IMR-90 (cell line): ENCODE measurements around the gene CDH23. TPM values are rescaled to one million over a fixed set of nuclear protein-coding genes. Genes with fewer than 3 reads are reported as not detected.

Source experiments
- ATAC-seq: fragments of 200-7000 bp; cut with Tn5 transposase; 2 replicates; pipeline ENCODE4 v1.9.1; 2020; ENCODE audit warnings: low read depth, mild to moderate bottlenecking, moderate library complexity
- BruUV-seq: library from RNA; stranded (reverse); fragments of 400-500 nt; replicated peaks from 2 replicates; lab custom pipeline; 2021; lab: Mats Ljungman, UMichigan
- CTCF ChIA-PET: fragments of 300-600 bp; formaldehyde crosslinking; extraction: SDS; loops from one replicate; lab custom pipeline; 2021; ENCODE audit warnings: antibody characterized with exemption; lab: Yijun Ruan, JAX
- POLR2A ChIA-PET: fragments of 300-600 bp; sonication (Branson Sonifier 250); formaldehyde crosslinking; loops from one replicate; lab custom pipeline; 2022; ENCODE audit warnings: antibody characterized with exemption; ENCODE audit not compliant: unreplicated experiment; lab: Charles Lee
- DNase-seq: peaks from one replicate; pipeline ENCODE4 v3.0.0; 2013
- H2AFZ ChIP-seq: replicated peaks from 2 replicates; pipeline ENCODE3; 2013; ENCODE audit warnings: low read length, mild to moderate bottlenecking; ENCODE audit not compliant: poor library complexity
- H2AK5ac ChIP-seq: 2 replicates; pipeline ENCODE4 v1.6.1; 2013; ENCODE audit warnings: low read depth, low read length, inconsistent platforms
- H2AK9ac ChIP-seq: replicated peaks from 2 replicates; pipeline ENCODE3; 2013; ENCODE audit warnings: mild to moderate bottlenecking, low read depth, low read length, moderate library complexity; ENCODE audit not compliant: poor library complexity
- H2BK120ac ChIP-seq: 2 replicates; pipeline ENCODE4 v1.6.1; 2013; ENCODE audit warnings: low read depth, low read length, inconsistent platforms
- H2BK15ac ChIP-seq: 3 replicates; pipeline ENCODE4 v1.6.1; 2013; ENCODE audit warnings: low read depth, low read length, inconsistent platforms
- H2BK20ac ChIP-seq: 2 replicates; pipeline ENCODE4 v1.6.1; 2013; ENCODE audit warnings: low read depth, mild to moderate bottlenecking, inconsistent platforms, low read length, moderate library complexity
- H2BK5ac ChIP-seq: 2 replicates; pipeline ENCODE4 v1.6.1; 2013; ENCODE audit warnings: mild to moderate bottlenecking, low read depth, low read length, inconsistent platforms; ENCODE audit not compliant: poor library complexity, severe bottlenecking
- H3K14ac ChIP-seq: replicated peaks from 2 replicates; pipeline ENCODE4 v1.6.1; 2013; ENCODE audit warnings: low read depth, low read length, inconsistent platforms
- H3K18ac ChIP-seq: 2 replicates; pipeline ENCODE4 v1.6.1; 2013; ENCODE audit warnings: low read depth, low read length, control low read depth
- H3K23ac ChIP-seq: 2 replicates; pipeline ENCODE4 v1.6.1; 2013; ENCODE audit warnings: low read depth, low read length, inconsistent platforms
- H3K27ac ChIP-seq: 2 replicates; pipeline ENCODE4 v1.5.1; 2013; ENCODE audit warnings: mild to moderate bottlenecking, control low read depth, low read length; ENCODE audit not compliant: insufficient read depth
- H3K27me3 ChIP-seq: 2 replicates; pipeline ENCODE4 v1.6.1; 2013; ENCODE audit warnings: low read length; ENCODE audit not compliant: control insufficient read depth, insufficient read depth
- H3K36me3 ChIP-seq: 2 replicates; pipeline ENCODE4 v1.6.1; 2013; ENCODE audit warnings: low read length, mixed read lengths; ENCODE audit not compliant: control insufficient read depth, insufficient read depth
- H3K4ac ChIP-seq: 2 replicates; pipeline ENCODE4 v1.6.1; 2013; ENCODE audit warnings: low read depth, low read length, inconsistent platforms
- H3K4me1 ChIP-seq: 2 replicates; pipeline ENCODE4 v1.6.1; 2013; ENCODE audit warnings: low read length, mixed read lengths; ENCODE audit not compliant: control insufficient read depth, insufficient read depth
- H3K4me2 ChIP-seq: 2 replicates; pipeline ENCODE4 v1.6.1; 2013; ENCODE audit warnings: low read depth, mild to moderate bottlenecking, control low read depth, low read length, moderate library complexity
- H3K4me3 ChIP-seq: 2 replicates; pipeline ENCODE4 v1.5.1; 2013; ENCODE audit warnings: low read depth, mild to moderate bottlenecking, control low read depth, low read length, moderate library complexity; ENCODE audit not compliant: insufficient read depth
- H3K56ac ChIP-seq: 2 replicates; pipeline ENCODE4 v1.6.1; 2013; ENCODE audit warnings: low read length, inconsistent platforms; ENCODE audit not compliant: insufficient read depth; ENCODE audit errors: extremely low read depth
- H3K79me1 ChIP-seq, 2 experiments: 2 replicates each; pipeline ENCODE4 v1.6.1; 2013; ENCODE audit warnings: low read length in 2 of 2, inconsistent platforms in 1 of 2, low read depth in 1 of 2
- H3K9ac ChIP-seq: 2 replicates; pipeline ENCODE4 v1.6.1; 2013; ENCODE audit warnings: low read depth, low read length, control low read depth
- H3K9me1 ChIP-seq: 2 replicates; pipeline ENCODE4 v1.6.1; 2013; ENCODE audit warnings: low read length, inconsistent platforms; ENCODE audit not compliant: insufficient read depth
- H3K9me3 ChIP-seq: 2 replicates; pipeline ENCODE4 v1.6.1; 2013; ENCODE audit warnings: low read length; ENCODE audit not compliant: control insufficient read depth, insufficient read depth
- H4K20me1 ChIP-seq: 2 replicates; pipeline ENCODE4 v1.6.1; 2013; ENCODE audit warnings: low read length, inconsistent platforms; ENCODE audit not compliant: insufficient read depth
- H4K5ac ChIP-seq: 2 replicates; pipeline ENCODE4 v1.6.1; 2013; ENCODE audit warnings: mild to moderate bottlenecking, low read depth, low read length, control low read depth
- H4K8ac ChIP-seq, 2 experiments: 2 replicates each; pipeline ENCODE4 v1.6.1; 2013; ENCODE audit warnings: low read depth in 2 of 2, low read length in 2 of 2, control low read depth in 1 of 2, inconsistent platforms in 1 of 2
- H4K91ac ChIP-seq: 2 replicates; pipeline ENCODE4 v1.6.1; 2013; ENCODE audit warnings: low read depth, low read length, inconsistent platforms; ENCODE audit not compliant: insufficient read depth
- BHLHE40 ChIP-seq: fragments of 150-350 bp; IDR thresholded peaks from 2 replicates; pipeline ENCODE4 v1.6.1; 2016; ENCODE audit warnings: mild to moderate bottlenecking, low read depth, low read length
- CEBPB ChIP-seq: IDR thresholded peaks from 2 replicates; pipeline ENCODE4 v1.6.1; 2012; ENCODE audit warnings: low read depth, low read length, improper control_type of control experiment
- CHD1 ChIP-seq: IDR thresholded peaks from 2 replicates; pipeline ENCODE4 v1.6.1; 2012; ENCODE audit warnings: low read depth, low read length, improper control_type of control experiment
- CTCF ChIP-seq: conservative IDR thresholded peaks from 2 replicates; pipeline ENCODE4 v1.5.1; 2012; ENCODE audit warnings: mild to moderate bottlenecking, low read depth, low read length, improper control_type of control experiment
- ELK1 ChIP-seq: fragments of 150-350 bp; IDR thresholded peaks from 2 replicates; pipeline ENCODE4 v1.6.1; 2016; ENCODE audit warnings: low read depth, mild to moderate bottlenecking, low read length, moderate library complexity, borderline replicate concordance
- FOS ChIP-seq: fragments of 150-350 bp; IDR thresholded peaks from 2 replicates; pipeline ENCODE4 v1.6.1; 2016; ENCODE audit warnings: low read depth, low read length
- MAFK ChIP-seq: IDR thresholded peaks from 2 replicates; pipeline ENCODE4 v1.6.1; 2012; ENCODE audit warnings: low read depth, low read length, improper control_type of control experiment
- MAZ ChIP-seq: IDR thresholded peaks from 2 replicates; pipeline ENCODE4 v1.6.1; 2012; ENCODE audit warnings: low read depth, mild to moderate bottlenecking, low read length, improper control_type of control experiment, moderate library complexity, borderline replicate concordance
- MXI1 ChIP-seq: IDR thresholded peaks from 2 replicates; pipeline ENCODE4 v1.6.1; 2012; ENCODE audit warnings: low read depth, mild to moderate bottlenecking, low read length, moderate library complexity, borderline replicate concordance
- NFE2L2 ChIP-seq: fragments of 150-350 bp; IDR thresholded peaks from 2 replicates; pipeline ENCODE4 v1.6.1; 2016; ENCODE audit warnings: low read depth, mild to moderate bottlenecking, low read length
- POLR2A ChIP-seq: IDR thresholded peaks from 2 replicates; pipeline ENCODE4 v1.6.1; 2012; ENCODE audit warnings: mild to moderate bottlenecking, low read depth, low read length
- RAD21 ChIP-seq: IDR thresholded peaks from 2 replicates; pipeline ENCODE4 v1.6.1; 2012; ENCODE audit warnings: low read length, improper control_type of control experiment
- RCOR1 ChIP-seq: IDR thresholded peaks from 2 replicates; pipeline ENCODE4 v1.6.1; 2012; ENCODE audit warnings: mild to moderate bottlenecking, low read length, improper control_type of control experiment; ENCODE audit not compliant: insufficient replicate concordance
- RFX5 ChIP-seq: IDR thresholded peaks from 2 replicates; pipeline ENCODE4 v1.8.0; 2012; ENCODE audit warnings: low read depth, mild to moderate bottlenecking, low read length, moderate library complexity
- SMC3 ChIP-seq: fragments of 150-350 bp; IDR thresholded peaks from 2 replicates; pipeline ENCODE4 v1.6.1; 2016; ENCODE audit warnings: low read depth, mild to moderate bottlenecking, antibody characterized with exemption, low read length, moderate library complexity
- USF2 ChIP-seq: fragments of 150-350 bp; IDR thresholded peaks from 2 replicates; pipeline ENCODE4 v1.6.1; 2017; ENCODE audit warnings: mild to moderate bottlenecking, antibody characterized with exemption, low read length, low read depth
- WGBS, 2 experiments: methylation state at CpG; one replicate each; pipeline versions ENCODE4 v1.1.5 to v1.1.7; 2013; ENCODE audit warnings: missing lambda C conversion rate in 2 of 2; ENCODE audit not compliant: insufficient read length in 1 of 2; ENCODE audit errors: extremely low coverage in 2 of 2; 5-methylcytosine and 5-hydroxymethylcytosine counted together
- dilution Hi-C: fragments of 300-500 bp; cut with HindIII; formaldehyde crosslinking; loops from one replicate; pipeline ENCODE4 v1.14.3; 2018; ENCODE audit warnings: low sequenced_read_pairs; ENCODE audit not compliant: unreplicated experiment
- in situ Hi-C: fragments of 300-500 bp; cut with MboI; formaldehyde crosslinking; loops from 3 replicates; pipeline ENCODE4 v1.14.3; 2019; ENCODE audit warnings: low sequenced_read_pairs, inconsistent platforms, mixed read lengths
- intact Hi-C: fragments of 100-400 bp; cut with micrococcal nuclease; formaldehyde crosslinking; loops from 2 replicates; pipeline ENCODE4 v1.10.0; 2022
- polyA plus RNA-seq, 3 experiments: library from polyadenylated mRNA; depleted of rRNA; stranded (reverse); fragments of >200 nt; gene quantifications; 2 replicates each; pipeline ENCODE4 v1.2.3, GENCODE V29; 2012; ENCODE audit warnings: low replicate concordance in 1 of 3
- total RNA-seq: library from RNA; depleted of rRNA; stranded (reverse); fragments of >200 nt; gene quantifications from 2 replicates; pipeline ENCODE4 v1.2.3, GENCODE V29; 2012

The CDH23 gene
- total and polyA plus RNA-seq, 2 of the 4 experiments (the other 2 are of a cell fraction): under 0.01 to 0.03 TPM

GRCh38 chr10:71398976-71399375 is 2.3 kb downstream of the CDH23 start:
- no peak overlapping the region for H2AK5ac ChIP-seq
- H4K8ac ChIP-seq: no peak overlapping the region
- no peak overlapping the region for H2BK15ac ChIP-seq
- H3K27me3 ChIP-seq: peaks cover 65% of the 10 kb centered on the region
- in situ Hi-C loops: no loop called here
- peak overlapping the region; percentile 70 for H2AK9ac ChIP-seq
- no peaks in the 10 kb centered on the region for H3K9me1 ChIP-seq
- no peak overlapping the region for H3K14ac ChIP-seq
- no peaks in the 10 kb centered on the region for H3K9me3 ChIP-seq
- H3K79me1 ChIP-seq: no peaks in the 10 kb centered on the region
- H4K5ac ChIP-seq: no peak overlapping the region
- TF ChIP-seq MAZ (no peak), NFE2L2 (no peak), CHD1 (no peak), RCOR1 (no peak), BHLHE40 (no peak), MAFK (no peak), FOS (no peak), ELK1 (no peak), MXI1 (no peak), RAD21 (no peak), CEBPB (no peak), RFX5 (no peak), CTCF (no peak), USF2 (no peak), POLR2A (no peak), SMC3 (no peak)
- H2AFZ ChIP-seq: no peak overlapping the region
- ChIA-PET POLR2A (no interaction called here), CTCF (no interaction called here)
- H3K56ac ChIP-seq: no peak overlapping the region
- intact Hi-C loops: no loop called here
- H4K91ac ChIP-seq: no peak overlapping the region
- BruUV-seq: no TSS peak
- H2BK20ac ChIP-seq: no peak overlapping the region
- no peak overlapping the region for H3K9ac ChIP-seq
- 71% methylated on average over 3 of the region's 4 CpGs; no CpG with 5 or more reads in 1 of the 2 experiments for WGBS, 2 experiments
- no peaks in the 10 kb centered on the region for H4K20me1 ChIP-seq
- no peak overlapping the region for H3K4ac ChIP-seq
- no peak overlapping the region for H3K27ac ChIP-seq
- no peak for ATAC-seq
- no peak for DNase-seq
- no peak overlapping the region for H2BK120ac ChIP-seq
- no peak overlapping the region for H2BK5ac ChIP-seq
- H3K23ac ChIP-seq: no peak overlapping the region
- H3K18ac ChIP-seq: no peak overlapping the region
- no peaks in the 10 kb centered on the region for H3K36me3 ChIP-seq
- dilution Hi-C loops: no loop called here
- H3K4me3 ChIP-seq: no peak overlapping the region
- no peaks in the 10 kb centered on the region; the same call in 1 of the 2 replicates for H3K4me1 ChIP-seq
- no peak overlapping the region for H3K4me2 ChIP-seq
